Effector memory CD4-positive, alpha-beta T cell (primary cell): ENCODE results near the gene GPR25.

Experiments used
- DNase-seq, 3 donors: peaks; one replicate each; pipeline ENCODE4 v3.0.0-alpha.2; 2020
- H3K27ac ChIP-seq: 2 replicates; pipeline ENCODE4 v1.7.0; 2013; ENCODE audit warnings: mild to moderate bottlenecking, low read length, moderate library complexity; ENCODE audit not compliant: insufficient read depth, poor library complexity, severe bottlenecking
- H3K27me3 ChIP-seq: replicated peaks from 2 replicates; pipeline ENCODE4 v1.7.0; 2013; ENCODE audit warnings: mild to moderate bottlenecking, low read length; ENCODE audit not compliant: insufficient read depth, control insufficient read depth, poor library complexity, severe bottlenecking
- H3K36me3 ChIP-seq: 2 replicates; pipeline ENCODE4 v1.7.0; 2013; ENCODE audit warnings: mild to moderate bottlenecking, low read length, moderate library complexity; ENCODE audit not compliant: control insufficient read depth, insufficient read depth
- H3K4me1 ChIP-seq: 2 replicates; pipeline ENCODE4 v1.7.0; 2013; ENCODE audit warnings: low read length, mild to moderate bottlenecking; ENCODE audit not compliant: control insufficient read depth, insufficient read depth, poor library complexity, severe bottlenecking
- H3K4me3 ChIP-seq: 2 replicates; pipeline ENCODE4 v1.7.0; 2013; ENCODE audit warnings: low read length, low read depth, mild to moderate bottlenecking; ENCODE audit not compliant: insufficient read depth, poor library complexity, severe bottlenecking
- H3K9me3 ChIP-seq: 2 replicates; pipeline ENCODE4 v1.7.0; 2013; ENCODE audit warnings: mild to moderate bottlenecking, low read length, moderate library complexity; ENCODE audit not compliant: control insufficient read depth

The GPR25 gene

DNA sequence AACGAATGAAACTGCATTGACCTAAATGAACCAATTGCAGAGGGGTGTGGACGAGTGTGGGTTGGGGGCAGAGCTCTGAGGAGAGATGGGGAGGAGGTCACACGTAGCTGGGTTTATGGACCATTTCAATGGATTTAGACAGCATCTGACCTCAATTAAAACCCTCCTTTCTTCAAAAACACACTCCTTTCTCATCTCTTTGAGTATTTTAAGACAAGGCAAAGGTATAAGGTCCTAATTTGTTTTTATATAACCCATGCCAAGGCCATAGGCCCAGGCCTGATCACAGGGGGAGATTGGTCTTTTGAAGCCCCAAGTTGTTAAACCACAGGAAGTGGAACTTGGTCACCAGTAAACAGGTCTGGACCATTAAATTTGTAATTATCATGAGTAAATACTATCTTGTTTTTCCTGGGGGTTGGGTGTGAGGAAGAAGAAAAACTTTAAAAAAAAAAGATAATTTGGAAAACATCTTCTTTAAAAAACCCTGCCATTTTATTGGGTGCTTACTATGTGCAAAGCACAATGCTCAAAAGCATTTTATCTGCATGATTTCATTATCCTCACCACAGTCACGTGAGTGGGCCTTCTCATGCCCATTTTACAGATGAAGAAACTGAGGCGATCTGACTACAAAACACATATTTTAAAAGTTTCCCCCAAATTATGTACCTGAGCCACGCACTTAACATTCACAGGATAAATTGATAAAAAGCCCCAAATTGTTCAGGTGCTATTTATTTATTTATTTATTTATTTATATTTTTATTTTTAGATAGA is 13.0 kb downstream of the GPR25 start:
- H3K4me1 ChIP-seq, result peaks cover 30% of the 10 kb centered on the region
- DNase-seq, result no peak
- H3K4me3 ChIP-seq, result no peak overlapping the region
- no peaks in the 10 kb centered on the region for H3K9me3 ChIP-seq
- H3K36me3 ChIP-seq, result no peaks in the 10 kb centered on the region
- no peaks in the 10 kb centered on the region for H3K27me3 ChIP-seq
- H3K27ac ChIP-seq, result no peak overlapping the region

DNA sequence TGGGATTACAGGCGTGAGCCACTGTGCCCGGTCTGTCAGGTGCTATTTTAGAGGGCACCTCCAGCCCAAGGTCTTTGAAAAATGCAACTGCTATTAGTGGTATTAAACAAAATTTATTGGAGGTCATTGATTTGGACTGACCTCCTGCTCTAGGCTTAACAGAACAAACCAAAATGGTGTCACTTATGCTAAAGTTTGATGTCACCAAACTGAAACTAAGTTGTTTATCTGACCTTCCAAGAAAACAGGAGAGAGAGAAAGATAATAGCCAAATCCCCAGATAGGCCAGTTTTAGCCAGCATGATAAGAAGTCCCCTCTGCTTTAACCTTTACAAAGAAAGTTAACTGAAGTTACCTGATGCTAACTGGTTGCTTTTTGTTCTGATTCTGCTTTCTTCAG is 13.8 kb downstream of the GPR25 start:
- Histone ChIP-seq H3K4me3 (no peak overlapping the region), H3K4me1 (peaks cover 38% of the 10 kb centered on the region), H3K27ac (peak overlapping the region; percentile 58), H3K27me3 (no peaks in the 10 kb centered on the region), H3K9me3 (no peaks in the 10 kb centered on the region), H3K36me3 (no peaks in the 10 kb centered on the region)
- no peak for DNase-seq

DNA sequence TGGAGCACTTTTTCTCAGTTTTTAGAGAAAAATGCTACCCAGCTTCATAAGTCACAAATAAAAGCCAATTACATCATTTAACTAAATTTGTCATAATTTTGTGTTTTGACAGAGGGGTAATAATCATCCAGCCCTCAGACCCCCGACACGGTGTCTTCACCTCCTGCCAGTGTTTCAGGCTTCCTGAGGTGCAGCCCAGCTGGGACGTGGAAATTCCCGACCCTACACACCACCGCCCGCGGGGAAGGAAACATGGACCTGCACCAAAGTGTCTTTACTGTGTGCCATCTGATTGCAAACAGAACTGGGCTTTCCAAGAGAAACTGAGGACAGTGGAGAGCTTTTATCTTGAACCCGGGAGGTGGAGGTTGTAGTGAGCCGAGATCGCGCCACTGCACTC is 14.3 kb downstream of the GPR25 start:
- Histone ChIP-seq H3K4me1 (peaks cover 42% of the 10 kb centered on the region), H3K4me3 (no peak overlapping the region), H3K9me3 (no peaks in the 10 kb centered on the region), H3K27ac (peak overlapping the region; percentile 58), H3K27me3 (no peaks in the 10 kb centered on the region), H3K36me3 (no peaks in the 10 kb centered on the region)
- no peak for DNase-seq

DNA sequence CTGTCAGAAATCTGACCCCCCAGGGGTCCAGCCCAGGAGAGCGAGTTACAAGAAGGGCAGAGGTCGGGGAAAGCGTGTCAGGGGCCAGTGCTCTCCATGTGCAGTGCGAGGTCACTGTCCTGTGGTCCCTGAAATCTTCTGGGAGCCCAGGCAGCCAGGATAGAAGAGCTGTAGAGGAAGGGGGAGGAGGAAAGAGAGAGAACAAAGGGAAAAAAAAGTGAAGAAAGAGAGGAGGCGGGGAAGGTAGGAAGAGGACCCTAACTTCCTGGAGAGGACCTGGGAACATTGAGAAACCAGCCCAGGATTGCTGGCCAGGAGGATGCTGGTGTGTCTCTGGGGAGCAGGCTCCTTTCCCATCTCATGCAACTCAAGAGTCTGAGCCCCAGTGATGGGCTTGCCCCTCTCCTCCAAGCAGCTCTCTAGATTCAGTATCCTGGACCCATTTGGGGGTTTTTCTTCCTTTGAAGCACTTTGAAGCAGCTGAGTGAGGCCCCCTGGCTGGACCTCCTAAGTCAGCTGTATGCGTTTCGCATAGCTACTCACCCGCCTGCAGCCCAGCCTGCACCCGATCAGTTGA is 15.1 kb downstream of the GPR25 start:
- Histone ChIP-seq H3K4me1 (peaks cover 42% of the 10 kb centered on the region), H3K36me3 (no peaks in the 10 kb centered on the region), H3K27ac (peak overlapping the region; percentile 58), H3K9me3 (no peaks in the 10 kb centered on the region), H3K4me3 (peak overlapping the region; percentile 24), H3K27me3 (no peaks in the 10 kb centered on the region)
- no peak for DNase-seq

DNA sequence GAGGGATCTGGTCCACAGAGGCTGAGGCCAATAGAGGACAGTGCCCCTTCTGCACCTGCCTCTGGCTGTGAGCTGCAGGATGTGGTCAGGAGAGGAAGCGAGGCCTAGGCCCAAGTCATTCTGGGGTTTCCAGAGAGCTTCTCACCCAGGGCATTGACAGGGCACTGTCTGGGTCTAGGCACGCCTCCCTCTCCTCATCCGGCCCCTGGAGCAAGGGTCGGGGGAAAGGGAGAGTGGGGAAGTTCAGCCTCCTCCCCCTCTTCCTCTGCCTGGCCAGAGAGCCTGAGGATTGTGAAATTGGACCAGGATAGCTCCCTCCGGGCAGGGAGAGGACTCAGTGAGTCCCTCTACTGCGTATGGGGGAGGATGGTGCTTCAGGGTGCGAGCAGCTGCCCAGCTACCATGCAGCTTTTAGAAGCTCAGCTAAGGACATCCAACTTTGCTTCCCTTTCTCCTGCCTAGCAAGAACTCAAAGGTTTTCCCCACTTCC is 15.6 kb downstream of the GPR25 start:
- Histone ChIP-seq H3K27me3 (no peaks in the 10 kb centered on the region), H3K27ac (peak overlapping the region; percentile 58), H3K4me3 (peak overlapping the region; percentile 13), H3K9me3 (no peaks in the 10 kb centered on the region), H3K36me3 (no peaks in the 10 kb centered on the region), H3K4me1 (peaks cover 42% of the 10 kb centered on the region)
- DNase-seq, result peak; percentile 62 to 70 (median 64)

DNA sequence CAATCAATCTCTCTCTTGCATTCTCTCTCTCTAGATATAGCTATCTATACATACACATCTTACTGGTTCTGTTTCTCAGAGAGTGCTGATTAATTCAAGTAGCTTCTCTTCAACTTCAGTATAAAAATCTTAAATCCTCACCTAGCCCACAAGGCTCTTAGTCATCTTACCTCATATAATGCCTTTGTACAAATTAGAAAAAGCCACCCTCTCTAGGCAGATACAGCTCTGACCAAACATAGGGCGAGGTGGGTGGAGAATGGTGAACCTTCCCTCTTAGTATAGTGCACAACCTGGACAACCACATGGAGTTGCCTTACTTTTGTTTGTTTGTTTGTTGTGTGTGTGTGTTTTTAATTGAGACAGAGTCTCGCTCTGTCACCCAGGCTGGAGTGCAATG is 16.8 kb downstream of the GPR25 start:
- no peak for DNase-seq
- Histone ChIP-seq H3K27ac (no peak overlapping the region), H3K4me3 (no peak overlapping the region), H3K4me1 (peaks cover 38% of the 10 kb centered on the region), H3K36me3 (no peaks in the 10 kb centered on the region), H3K9me3 (no peaks in the 10 kb centered on the region), H3K27me3 (no peaks in the 10 kb centered on the region)

DNA sequence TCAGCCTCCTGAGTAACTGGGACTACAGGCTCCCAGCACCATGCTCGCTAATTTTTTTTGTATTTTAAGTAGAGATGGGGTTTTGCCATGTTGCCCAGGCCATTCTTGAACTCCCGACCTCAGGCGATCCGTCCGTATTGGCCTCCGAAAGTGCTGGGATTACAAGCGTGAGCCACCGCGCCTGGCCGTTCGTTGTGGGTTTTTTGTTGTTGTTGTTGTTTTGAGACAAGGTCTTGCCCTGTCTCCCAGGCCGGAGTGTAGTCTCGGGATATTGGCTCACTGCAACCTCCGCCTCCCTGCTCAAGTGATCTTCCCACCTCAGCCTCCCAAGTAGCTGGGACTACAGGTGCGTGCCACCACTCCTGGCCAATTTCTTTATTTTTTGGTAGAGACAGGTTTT is 17.2 kb downstream of the GPR25 start:
- no peak overlapping the region for H3K27ac ChIP-seq
- H3K27me3 ChIP-seq, result no peaks in the 10 kb centered on the region
- no peaks in the 10 kb centered on the region for H3K9me3 ChIP-seq
- DNase-seq, result no peak
- no peak overlapping the region for H3K4me3 ChIP-seq
- H3K36me3 ChIP-seq, result no peaks in the 10 kb centered on the region
- H3K4me1 ChIP-seq, result peaks cover 38% of the 10 kb centered on the region

DNA sequence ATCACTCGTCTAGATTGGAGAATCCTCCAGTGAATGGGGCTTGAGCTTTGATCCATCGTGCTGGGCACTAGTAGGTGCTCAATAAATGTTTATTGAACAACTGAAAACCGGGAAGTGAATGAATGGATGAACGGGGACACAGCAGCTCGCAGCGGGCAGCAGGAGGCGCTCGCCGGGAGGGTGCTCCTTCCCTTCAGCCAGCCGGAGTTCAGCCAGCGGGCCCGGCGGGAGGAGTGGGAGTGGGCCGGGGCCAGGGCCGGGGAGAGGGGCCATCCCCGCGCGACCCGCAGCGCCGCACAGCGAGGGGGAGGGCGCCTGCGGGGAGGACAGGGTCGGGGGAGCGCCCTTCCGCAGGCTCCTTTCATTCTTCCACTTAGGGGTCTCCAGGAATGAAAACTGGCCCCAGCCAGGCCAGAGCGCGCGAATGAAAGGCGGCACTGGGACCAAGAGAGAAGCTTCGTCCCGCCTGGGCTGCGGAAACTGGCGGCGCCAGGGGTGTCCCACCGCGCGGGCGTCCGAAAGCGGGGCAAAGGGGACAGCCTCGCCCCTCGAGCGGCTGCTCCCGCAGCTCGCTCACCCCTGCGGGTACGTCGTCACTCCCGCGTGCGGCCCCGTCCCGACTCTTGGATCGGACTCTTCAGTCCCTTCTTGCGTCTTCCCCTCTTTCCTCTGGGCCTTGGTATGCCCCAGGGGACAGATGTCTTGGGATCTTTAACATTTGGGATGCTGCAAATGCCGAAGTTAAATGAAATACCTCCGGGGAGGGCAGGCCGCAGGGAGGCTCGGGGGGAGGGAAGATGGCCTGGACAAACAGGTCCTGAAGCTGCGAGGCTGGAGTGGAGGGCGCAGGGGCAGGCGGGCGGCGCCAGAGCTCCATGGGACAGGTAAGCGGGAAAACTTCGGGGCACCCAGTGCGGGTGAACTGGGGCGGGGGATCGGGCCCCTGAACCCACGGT is 18.3 kb downstream of the GPR25 start:
- H3K4me3 ChIP-seq, result peak overlapping the region; percentile 69
- H3K4me1 ChIP-seq, result peaks cover 38% of the 10 kb centered on the region
- DNase-seq, result no peak
- H3K36me3 ChIP-seq, result no peaks in the 10 kb centered on the region
- H3K27ac ChIP-seq, result peak overlapping the region; percentile 22
- no peaks in the 10 kb centered on the region for H3K9me3 ChIP-seq
- no peaks in the 10 kb centered on the region for H3K27me3 ChIP-seq

DNA sequence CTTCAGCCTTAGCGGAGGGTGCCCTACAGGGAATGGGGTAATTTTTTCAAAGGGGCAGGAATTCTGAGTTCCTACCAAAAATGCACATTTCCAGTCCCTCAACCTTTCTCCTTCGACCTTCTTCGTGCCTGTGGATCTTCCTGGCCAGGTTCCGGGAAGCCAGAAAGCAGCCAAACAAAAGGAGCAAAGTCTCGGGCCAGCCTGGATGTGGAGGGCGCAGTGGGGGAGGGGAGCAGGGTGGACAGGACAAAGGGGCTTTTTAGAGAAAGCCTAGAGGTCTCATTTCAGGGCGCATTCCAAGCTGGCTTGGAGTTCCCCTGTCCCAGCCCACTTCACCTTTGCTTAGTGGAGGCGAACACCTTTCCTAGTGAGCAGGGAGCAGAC is 19.0 kb downstream of the GPR25 start:
- no peak for DNase-seq
- Histone ChIP-seq H3K9me3 (no peaks in the 10 kb centered on the region), H3K4me1 (peaks cover 38% of the 10 kb centered on the region), H3K27me3 (no peaks in the 10 kb centered on the region), H3K36me3 (no peaks in the 10 kb centered on the region), H3K27ac (no peak overlapping the region), H3K4me3 (peak overlapping the region; percentile 69)
